T follicular helper cell (primary cell): ENCODE measurements around the gene PRR5L.
"Not testable (repeated sequence)": the region's sequence is repeated elsewhere in the genome, so short reads cannot be mapped to it uniquely, and the experiment has no call there.

ENCODE experiments used
- DNase-seq: peaks from one replicate; pipeline ENCODE4 v3.0.0-alpha.2; 2020; ENCODE audit warnings: low read depth

PRR5L gene

GRCh38 chr11:36280531-36280930 is 15.6 kb upstream of the PRR5L start:
- DNase-seq: no peak

GRCh38 chr11:36281850-36282249 is 14.2 kb upstream of the PRR5L start:
- DNase-seq: no peak

GRCh38 chr11:36282926-36283325 is 13.2 kb upstream of the PRR5L start:
- no peak for DNase-seq

DNA sequence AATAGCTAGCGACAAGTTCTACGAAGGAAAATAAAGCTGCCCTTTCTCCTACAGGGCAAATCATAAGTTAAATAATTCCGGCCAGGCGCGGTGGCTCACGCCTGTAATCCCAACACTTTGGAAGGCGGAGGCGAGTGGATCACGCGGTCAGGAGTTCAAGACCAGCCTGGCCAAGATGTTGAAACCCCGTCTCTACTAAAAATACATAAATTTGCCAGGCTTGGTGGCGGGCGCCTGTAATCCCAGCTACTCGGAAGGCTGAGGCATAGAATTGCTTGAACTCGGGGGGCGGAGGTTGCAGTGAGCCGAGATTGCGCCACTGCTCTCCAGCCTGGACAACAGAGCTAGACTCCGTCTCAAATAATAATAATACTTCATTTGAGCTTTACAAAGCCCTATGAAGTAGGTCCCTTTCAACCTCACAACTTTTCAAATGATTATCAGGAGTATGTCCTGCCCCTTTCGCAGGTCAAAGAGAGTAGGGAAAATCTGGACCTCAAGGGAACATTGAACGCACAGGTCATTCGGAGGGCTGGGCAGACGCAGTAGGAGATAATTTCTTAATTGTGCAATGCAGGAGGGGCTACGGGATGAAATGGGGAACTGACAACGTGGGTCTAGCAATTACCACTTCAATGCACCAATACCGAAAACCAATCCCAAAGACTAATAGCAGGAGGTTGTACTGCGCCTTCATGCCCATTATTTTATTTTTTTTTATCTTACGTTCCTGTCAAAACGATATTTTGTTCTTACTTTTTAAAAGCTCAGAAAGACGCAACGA is 7.5 kb upstream of the PRR5L start:
- no peak for DNase-seq

GRCh38 chr11:36289226-36289852 is 6.7 kb upstream of the PRR5L start, which contains the start of gene COMMD9:
COMMD9 (minus strand) TSS chr11:36289424; CDS start chr11:36289412, 12 bp downstream.
- DNase-seq: peak; percentile 92

GRCh38 chr11:36292311-36292722 is 3.8 kb upstream of the PRR5L start:
- DNase-seq: no peak

GRCh38 chr11:36296884-36297543 is 926 bp downstream of the PRR5L start:
- DNase-seq: no peak

- no peak for DNase-seq
Observed at GRCh38 chr11:36300650-36301049, 4.6 kb downstream of the PRR5L start.

GRCh38 chr11:36304351-36304750 is 8.3 kb downstream of the PRR5L start:
- DNase-seq: no peak

GRCh38 chr11:36305047-36305446 is 9.0 kb downstream of the PRR5L start:
- no peak for DNase-seq

DNA sequence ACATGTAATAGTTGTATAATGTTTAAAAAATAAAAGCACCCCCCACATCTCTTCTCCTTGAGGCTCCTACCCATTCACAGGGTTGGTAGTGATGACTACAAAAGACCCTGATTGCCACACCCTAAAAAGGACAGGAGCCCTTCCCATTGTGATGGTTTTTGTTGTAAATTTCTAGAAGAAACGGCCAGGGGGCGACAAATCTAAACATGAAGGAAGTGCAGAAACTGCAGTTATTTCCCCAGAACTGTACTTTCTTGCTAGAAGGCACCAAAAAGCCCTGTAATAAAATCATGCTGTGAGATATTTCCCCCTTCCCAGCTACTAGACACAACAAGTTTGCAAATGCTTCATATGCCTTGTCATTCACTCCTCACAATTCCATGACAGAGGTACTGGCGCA is 10.8 kb downstream of the PRR5L start:
- DNase-seq: no peak

DNA sequence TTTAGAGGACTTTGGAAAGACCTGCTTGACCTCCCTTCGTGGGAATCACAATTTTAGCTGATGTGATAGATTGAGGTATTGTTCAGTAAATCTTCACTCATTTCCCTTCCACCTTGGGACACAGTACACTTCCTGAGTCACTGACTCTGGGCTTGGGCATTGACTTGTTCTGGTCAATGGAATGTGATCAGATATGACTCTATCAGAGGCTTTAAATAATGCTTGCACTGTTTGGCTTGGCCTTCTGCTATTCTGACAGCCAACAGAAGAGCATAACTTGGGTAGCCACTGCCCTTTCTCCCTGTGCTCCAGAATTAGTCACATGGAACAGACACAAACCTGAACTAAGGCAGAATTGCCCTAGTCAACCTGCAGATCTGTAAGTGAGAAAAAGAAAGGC is 12.5 kb downstream of the PRR5L start:
- DNase-seq: no peak

DNA sequence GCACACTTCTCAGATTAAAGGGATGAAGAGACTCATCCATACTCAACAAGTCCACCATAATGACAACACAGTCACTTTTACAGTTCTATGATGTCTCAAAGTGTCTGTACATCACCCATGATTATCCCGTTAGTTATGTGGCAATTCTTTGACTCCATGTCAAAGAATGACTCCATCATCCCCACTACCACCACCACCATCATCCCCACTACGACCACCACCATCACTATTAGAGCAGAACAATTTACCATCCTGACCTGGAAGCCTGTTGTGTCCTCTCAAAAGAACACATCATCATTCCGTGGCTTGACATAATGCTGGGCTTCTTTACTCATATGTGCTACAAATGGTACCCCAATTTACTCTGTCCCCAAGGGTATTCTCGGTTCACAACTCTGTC is 13.7 kb downstream of the PRR5L start:
- no peak for DNase-seq

DNA sequence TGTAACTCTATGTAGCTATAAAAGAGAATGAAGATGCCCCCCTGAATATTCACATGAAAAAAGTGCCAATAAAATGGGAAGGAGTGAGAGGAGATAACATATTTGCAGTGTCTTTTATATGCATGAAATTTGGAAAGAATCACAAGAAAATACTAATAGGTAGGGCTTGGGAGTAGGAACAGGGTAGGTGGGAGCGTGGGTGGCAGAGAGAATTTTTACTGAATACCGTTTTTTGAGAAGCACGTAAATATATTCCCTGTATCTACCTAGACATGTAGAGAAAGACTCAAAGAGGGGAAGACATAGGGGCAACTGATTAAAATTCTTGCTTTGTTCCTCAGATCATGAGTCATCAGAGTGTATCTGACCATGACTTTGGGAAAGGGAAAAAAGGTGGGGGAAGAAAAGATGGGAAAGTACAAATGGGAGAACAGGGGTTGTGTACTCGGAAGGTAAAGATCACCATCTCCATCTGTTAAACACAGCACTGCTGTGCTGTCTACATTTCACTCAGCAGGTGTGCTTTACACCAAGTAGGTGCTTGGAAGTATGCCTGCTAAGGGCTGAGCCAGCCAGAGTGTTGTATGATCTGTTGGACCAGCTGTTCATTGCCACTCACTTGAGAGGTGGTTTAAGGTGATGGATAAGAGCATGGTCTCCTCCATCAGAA is 16.0 kb downstream of the PRR5L start:
- no peak for DNase-seq

DNA sequence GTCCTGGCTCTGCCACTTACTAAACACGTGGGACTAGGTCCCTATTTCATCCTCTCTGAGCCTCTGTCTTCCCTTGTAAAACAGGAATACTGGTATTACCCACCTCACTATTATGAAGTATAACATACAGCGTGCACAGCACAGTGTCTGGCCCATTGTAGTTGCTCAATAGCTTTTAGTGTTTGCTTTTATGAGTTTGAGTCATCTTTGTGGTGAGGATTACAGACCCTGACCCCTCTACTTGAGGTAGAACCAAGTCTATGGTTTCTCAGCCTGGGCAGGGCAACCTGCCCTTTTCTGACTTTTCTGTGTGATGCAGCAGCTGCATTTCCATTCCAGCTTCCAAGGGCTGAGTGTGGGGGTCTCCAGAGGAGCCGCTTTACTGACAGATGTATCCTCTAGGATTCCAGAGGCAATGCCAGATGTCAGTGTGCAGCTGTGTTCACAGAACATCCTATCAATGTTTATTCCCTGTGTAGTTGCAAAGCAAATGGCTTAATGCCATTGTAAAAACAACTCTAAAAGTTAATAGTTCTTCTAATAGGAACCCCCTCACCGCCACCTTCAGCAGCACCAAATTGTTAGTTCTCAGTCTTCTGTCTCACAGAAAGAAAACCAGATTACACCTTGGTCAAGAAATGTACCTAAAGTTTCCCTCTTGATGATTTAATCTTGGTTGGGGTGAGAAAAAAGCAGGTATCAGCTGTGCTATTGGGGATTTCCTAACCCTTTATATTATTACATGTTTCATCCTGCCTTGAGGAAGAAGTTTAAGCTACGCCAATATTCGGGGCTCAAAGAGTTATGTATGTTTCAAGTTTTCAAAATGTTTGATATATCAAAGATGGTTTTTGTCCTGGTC is 16.8 kb downstream of the PRR5L start:
- DNase-seq: no peak

DNA sequence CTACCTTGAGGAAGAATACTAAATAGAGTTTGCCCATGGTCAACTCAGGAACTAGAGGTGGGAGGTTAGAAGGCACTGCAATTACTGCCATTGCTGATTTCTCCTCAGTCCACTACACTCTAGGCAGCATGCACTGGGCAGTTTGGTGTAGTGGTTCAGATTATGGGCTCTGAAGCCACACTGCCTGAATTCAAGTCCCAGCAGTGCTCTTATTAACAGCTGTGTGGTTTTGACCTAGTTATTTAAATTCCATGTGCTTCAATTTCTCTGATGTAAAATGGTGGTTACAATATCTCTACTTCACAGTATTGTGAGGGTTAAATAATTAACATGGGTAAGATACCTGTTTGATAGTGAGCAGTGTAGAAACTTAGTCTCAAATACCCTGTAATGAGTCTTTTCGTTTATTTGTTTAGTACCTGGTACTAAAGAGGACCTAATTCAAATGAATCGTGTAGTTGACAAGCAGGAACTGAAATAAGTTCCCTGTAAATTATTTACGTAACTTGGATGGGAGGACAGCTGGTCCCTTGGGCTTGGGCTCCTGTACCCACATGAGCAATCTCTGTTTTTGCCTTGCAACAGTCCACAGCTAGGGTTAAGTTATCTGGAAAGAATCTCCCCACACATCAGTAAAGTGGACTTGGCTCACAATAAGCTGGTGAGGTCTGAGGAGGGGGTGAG is 17.8 kb downstream of the PRR5L start:
- no peak for DNase-seq

- DNase-seq: no peak
Observed at GRCh38 chr11:36314434-36314767, 18.3 kb downstream of the PRR5L start.

GRCh38 chr11:36316049-36316448 is 20.0 kb downstream of the PRR5L start:
- DNase-seq: no peak

- no peak for DNase-seq
Observed at GRCh38 chr11:36317992-36318391, 21.9 kb downstream of the PRR5L start.

DNA sequence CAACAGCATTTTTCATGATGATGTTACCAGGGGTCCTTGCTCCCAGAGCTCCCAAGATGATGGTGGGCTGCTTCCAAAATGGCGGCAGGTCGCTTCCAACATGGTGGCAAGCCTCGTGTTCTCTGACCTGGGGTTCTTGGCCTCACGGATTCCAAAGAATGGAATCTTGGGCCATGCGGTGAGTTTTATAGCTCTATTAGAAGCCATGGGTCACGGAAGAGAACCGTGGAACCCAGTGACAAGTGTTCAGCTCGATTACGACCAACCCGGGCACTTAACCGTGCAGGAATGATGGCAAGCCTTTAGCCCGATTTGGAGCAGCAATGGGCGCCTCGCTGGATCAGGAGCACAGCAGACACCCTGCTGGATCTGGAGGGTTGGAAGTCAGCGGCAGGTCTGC is 28.9 kb downstream of the PRR5L start:
- not testable (repeated sequence) for DNase-seq

GRCh38 chr11:36325403-36325802 is 29.3 kb downstream of the PRR5L start:
- not testable (repeated sequence) for DNase-seq
